Prostate gland (tissue), 2 donors: ENCODE measurements around the gene ZNF24.

Source experiments
- POLR2A ChIP-seq: fragments of 450-650 bp; IDR thresholded peaks from one replicate; pipeline ENCODE4 v1.6.1; 2016; ENCODE audit warnings: antibody characterized with exemption, mild to moderate bottlenecking
- TF ChIP-seq, protein P1 (sequence below), 4 experiments: fragments of 200-600 bp in 2 of 4; fragments of 450-650 bp in 2 of 4; sonication (generic) in 2 of 4; IDR thresholded peaks; 1 replicate in 3 of 4; 2 replicates in 1 of 4; pipeline ENCODE4 v1.5.1; 2016 to 2019; ENCODE audit warnings: antibody characterized with exemption in 4 of 4, mild to moderate bottlenecking in 2 of 4, moderate library complexity in 2 of 4

DNA sequence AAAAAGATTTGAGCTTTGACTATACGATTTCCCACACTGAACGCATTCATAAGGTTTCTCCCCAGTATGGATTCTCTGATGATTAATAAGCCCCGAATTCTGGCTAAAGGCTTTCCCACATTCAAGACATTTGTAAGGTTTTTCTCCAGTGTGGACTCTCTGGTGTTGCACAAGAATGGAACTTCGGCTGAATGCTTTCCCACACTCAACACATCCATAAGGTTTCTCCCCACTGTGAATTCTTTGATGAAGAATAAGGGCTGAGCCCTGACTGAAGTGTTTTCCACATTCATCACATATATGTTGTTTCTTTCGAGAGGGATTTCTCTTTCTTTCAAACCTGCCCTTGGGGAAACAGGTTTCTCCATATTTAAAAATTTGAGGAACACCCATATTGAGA is 6.9 kb downstream of the ZNF24 start:
- TF ChIP-seq, protein P1, sequence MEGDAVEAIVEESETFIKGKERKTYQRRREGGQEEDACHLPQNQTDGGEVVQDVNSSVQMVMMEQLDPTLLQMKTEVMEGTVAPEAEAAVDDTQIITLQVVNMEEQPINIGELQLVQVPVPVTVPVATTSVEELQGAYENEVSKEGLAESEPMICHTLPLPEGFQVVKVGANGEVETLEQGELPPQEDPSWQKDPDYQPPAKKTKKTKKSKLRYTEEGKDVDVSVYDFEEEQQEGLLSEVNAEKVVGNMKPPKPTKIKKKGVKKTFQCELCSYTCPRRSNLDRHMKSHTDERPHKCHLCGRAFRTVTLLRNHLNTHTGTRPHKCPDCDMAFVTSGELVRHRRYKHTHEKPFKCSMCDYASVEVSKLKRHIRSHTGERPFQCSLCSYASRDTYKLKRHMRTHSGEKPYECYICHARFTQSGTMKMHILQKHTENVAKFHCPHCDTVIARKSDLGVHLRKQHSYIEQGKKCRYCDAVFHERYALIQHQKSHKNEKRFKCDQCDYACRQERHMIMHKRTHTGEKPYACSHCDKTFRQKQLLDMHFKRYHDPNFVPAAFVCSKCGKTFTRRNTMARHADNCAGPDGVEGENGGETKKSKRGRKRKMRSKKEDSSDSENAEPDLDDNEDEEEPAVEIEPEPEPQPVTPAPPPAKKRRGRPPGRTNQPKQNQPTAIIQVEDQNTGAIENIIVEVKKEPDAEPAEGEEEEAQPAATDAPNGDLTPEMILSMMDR (IDR thresholded peaks at IDR 0.05): no peak
- no peak for TF ChIP-seq POLR2A
